ENCODE results near the gene COPS2. TPM values are rescaled to one million over a fixed set of nuclear protein-coding genes. Genes with fewer than 3 reads are reported as not detected.

COPS2 gene
- total and polyA plus RNA-seq, 9 of the 15 experiments (the other 6 are each of a cell fraction or from before 2014, with no cell fraction given), result 66.4 to 154 (median 117) TPM

DNA sequence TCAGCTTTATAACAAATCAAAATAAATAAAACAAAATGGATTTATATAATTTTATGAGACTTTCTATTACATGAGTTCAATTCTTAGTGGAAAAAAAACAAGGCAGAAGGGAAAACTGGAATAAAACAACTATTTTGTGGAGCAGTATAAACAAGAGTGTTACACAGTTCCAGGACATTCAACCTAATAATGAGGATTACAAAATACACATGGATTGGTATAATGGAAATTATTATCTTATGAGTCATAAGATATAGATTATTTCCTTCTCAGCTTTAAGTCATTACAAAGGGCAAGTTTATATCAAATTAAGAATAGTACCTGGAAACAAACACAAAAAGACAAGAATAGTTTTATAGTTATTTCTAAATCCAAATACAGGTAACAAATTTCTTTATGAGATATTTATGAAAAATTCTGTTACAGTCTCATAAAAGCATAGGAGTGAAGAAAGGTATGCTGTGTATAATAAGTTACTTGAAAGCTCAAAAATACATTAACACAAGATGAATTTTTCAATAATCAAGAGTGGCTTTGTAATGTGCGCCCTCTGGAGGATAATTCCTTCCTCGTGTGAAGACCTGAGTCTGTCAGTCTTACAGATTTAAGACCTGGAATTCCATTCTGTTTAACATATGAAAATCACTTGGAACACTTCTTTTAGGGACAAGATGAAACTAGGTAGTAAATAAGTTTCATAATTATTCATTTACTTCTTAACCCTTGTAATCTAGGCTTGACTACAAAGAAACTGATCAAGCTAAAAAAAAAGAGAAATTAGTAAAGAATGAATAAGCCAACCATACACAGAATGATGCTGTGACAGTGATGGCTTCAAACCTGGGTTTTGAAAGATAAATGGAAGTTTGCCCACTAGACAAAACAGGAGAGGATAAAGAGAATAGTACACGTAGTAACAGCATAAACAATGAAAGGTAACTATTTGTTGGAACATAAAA lies 9.5 kb downstream of the COPS2 start (continued):
- no peak for TF ChIP-seq PTTG1 (tag; IDR thresholded peaks at IDR 0.05; ENCODE audit: low read depth)
- TF ChIP-seq, protein P1, sequence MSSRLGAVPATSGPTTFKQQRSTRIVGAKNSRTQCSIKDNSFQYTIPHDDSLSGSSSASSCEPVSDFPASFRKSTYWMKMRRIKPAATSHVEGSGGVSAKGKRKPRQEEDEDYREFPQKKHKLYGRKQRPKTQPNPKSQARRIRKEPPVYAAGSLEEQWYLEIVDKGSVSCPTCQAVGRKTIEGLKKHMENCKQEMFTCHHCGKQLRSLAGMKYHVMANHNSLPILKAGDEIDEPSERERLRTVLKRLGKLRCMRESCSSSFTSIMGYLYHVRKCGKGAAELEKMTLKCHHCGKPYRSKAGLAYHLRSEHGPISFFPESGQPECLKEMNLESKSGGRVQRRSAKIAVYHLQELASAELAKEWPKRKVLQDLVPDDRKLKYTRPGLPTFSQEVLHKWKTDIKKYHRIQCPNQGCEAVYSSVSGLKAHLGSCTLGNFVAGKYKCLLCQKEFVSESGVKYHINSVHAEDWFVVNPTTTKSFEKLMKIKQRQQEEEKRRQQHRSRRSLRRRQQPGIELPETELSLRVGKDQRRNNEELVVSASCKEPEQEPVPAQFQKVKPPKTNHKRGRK (tag; IDR thresholded peaks at IDR 0.05), result no peak
- TF ChIP-seq, protein P2, sequence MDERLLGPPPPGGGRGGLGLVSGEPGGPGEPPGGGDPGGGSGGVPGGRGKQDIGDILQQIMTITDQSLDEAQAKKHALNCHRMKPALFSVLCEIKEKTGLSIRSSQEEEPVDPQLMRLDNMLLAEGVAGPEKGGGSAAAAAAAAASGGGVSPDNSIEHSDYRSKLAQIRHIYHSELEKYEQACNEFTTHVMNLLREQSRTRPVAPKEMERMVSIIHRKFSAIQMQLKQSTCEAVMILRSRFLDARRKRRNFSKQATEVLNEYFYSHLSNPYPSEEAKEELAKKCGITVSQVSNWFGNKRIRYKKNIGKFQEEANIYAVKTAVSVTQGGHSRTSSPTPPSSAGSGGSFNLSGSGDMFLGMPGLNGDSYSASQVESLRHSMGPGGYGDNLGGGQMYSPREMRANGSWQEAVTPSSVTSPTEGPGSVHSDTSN (CRISPR knock-in tag; IDR thresholded peaks at IDR 0.05; ENCODE audit: low read depth), result no peak
- TF ChIP-seq, protein P2 (tag; conservative IDR thresholded peaks at IDR 0.05; ENCODE audit: low read depth), result peak; percentile 45
- TF ChIP-seq SMC3 (conservative IDR thresholded peaks at IDR 0.05; ENCODE audit: insufficient read depth, low read depth, low read length), result 0 out of 2 replicates have a peak, but pooled peaks have one; percentile 31
- TF ChIP-seq, protein P3, sequence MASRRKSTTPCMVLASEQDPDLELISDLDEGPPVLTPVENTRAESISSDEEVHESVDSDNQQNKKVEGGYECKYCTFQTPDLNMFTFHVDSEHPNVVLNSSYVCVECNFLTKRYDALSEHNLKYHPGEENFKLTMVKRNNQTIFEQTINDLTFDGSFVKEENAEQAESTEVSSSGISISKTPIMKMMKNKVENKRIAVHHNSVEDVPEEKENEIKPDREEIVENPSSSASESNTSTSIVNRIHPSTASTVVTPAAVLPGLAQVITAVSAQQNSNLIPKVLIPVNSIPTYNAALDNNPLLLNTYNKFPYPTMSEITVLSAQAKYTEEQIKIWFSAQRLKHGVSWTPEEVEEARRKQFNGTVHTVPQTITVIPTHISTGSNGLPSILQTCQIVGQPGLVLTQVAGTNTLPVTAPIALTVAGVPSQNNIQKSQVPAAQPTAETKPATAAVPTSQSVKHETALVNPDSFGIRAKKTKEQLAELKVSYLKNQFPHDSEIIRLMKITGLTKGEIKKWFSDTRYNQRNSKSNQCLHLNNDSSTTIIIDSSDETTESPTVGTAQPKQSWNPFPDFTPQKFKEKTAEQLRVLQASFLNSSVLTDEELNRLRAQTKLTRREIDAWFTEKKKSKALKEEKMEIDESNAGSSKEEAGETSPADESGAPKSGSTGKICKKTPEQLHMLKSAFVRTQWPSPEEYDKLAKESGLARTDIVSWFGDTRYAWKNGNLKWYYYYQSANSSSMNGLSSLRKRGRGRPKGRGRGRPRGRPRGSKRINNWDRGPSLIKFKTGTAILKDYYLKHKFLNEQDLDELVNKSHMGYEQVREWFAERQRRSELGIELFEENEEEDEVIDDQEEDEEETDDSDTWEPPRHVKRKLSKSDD (conservative IDR thresholded peaks at IDR 0.05; ENCODE audit: low read length), result no peak
- no peak for TF ChIP-seq SP2 (IDR thresholded peaks at IDR 0.05; ENCODE audit: extremely low read depth, low read depth, low read length, poor library complexity, severe bottlenecking)
- peak; percentile 29 for TF ChIP-seq MEIS2 (IDR thresholded peaks at IDR 0.05; ENCODE audit: partially characterized antibody)
- TF ChIP-seq, protein P4, sequence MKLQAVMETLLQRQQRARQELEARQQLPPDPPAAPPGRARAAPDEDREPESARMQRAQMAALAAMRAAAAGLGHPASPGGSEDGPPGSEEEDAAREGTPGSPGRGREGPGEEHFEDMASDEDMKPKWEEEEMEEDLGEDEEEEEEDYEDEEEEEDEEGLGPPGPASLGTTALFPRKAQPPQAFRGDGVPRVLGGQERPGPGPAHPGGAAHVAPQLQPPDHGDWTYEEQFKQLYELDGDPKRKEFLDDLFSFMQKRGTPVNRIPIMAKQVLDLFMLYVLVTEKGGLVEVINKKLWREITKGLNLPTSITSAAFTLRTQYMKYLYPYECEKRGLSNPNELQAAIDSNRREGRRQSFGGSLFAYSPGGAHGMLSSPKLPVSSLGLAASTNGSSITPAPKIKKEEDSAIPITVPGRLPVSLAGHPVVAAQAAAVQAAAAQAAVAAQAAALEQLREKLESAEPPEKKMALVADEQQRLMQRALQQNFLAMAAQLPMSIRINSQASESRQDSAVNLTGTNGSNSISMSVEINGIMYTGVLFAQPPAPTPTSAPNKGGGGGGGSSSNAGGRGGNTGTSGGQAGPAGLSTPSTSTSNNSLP (IDR thresholded peaks at IDR 0.05; ENCODE audit: borderline replicate concordance, low read depth, low read length), result peak; percentile 74; the same call in 1 of the 2 replicates
- TF ChIP-seq, protein P5, sequence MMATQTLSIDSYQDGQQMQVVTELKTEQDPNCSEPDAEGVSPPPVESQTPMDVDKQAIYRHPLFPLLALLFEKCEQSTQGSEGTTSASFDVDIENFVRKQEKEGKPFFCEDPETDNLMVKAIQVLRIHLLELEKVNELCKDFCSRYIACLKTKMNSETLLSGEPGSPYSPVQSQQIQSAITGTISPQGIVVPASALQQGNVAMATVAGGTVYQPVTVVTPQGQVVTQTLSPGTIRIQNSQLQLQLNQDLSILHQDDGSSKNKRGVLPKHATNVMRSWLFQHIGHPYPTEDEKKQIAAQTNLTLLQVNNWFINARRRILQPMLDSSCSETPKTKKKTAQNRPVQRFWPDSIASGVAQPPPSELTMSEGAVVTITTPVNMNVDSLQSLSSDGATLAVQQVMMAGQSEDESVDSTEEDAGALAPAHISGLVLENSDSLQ (IDR thresholded peaks at IDR 0.05), result peak; percentile 75
